HL-60 (cell line): Measurements from ENCODE around the gene GPR171.

ENCODE experiments used
- DNase-seq, 2 experiments: peaks; one replicate each; pipeline ENCODE4 v3.0.0-alpha.2; 2010 to 2020; ENCODE audit warnings: low read depth in 1 of 2, low spot score in 1 of 2
- H3K27ac ChIP-seq: fragments of 250-450 bp; sonication (Bioruptor Pico); replicated peaks from 2 replicates; pipeline ENCODE4 v1.5.1; 2020; ENCODE audit warnings: mild to moderate bottlenecking, moderate library complexity
- H3K27me3 ChIP-seq: fragments of 250-450 bp; sonication (Bioruptor Pico); 2 replicates; pipeline ENCODE4 v1.5.1; 2021; ENCODE audit warnings: mild to moderate bottlenecking, moderate library complexity; ENCODE audit not compliant: insufficient read depth, poor library complexity, severe bottlenecking
- H3K4me3 ChIP-seq: replicated peaks from 2 replicates; pipeline ENCODE4 v1.5.1; 2011; ENCODE audit warnings: mild to moderate bottlenecking, control low read depth, low read length; ENCODE audit not compliant: insufficient read depth
- TF ChIP-seq, protein P1 (sequence below): IDR thresholded peaks from 2 replicates; pipeline ENCODE4 v1.6.1; 2012; ENCODE audit warnings: low read depth; ENCODE audit not compliant: insufficient replicate concordance
- TF ChIP-seq, protein P2 (sequence below): IDR thresholded peaks from one replicate; pipeline ENCODE4 v1.5.1; 2011; ENCODE audit warnings: low read length, control low read depth, inconsistent platforms; ENCODE audit not compliant: insufficient read depth

GPR171 gene

DNA sequence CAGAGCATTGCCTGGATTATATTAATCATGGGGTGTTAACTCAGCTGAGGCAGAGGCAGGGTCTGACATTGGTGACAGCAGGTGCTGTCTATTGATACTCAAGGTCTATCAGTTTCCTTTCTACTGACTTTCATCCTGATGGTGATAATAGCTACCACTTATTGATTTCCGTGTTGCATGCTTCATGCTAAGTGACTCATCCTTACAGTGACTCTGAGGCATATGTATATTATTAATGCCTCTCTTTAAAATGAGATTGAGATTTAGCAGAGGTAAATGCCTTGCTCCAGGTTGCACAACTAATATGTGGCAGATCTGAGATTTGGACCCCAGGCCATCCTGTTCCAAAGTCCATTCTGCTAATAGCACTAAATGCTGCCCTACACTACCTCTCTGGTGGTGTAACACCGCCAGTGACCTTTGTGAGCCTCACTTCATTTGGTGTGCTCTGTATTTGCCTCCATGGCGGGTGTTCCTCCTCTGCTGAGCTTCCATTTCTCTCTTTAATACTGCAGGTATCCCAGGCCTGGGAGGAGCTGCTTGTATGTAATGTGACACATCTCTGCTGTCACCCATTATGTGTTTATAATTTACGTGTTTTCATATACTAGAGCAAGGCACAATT, 50.4 kb downstream of the GPR171 start:
- no peaks in the 10 kb centered on the region for H3K27me3 ChIP-seq
- H3K4me3 ChIP-seq: no peak overlapping the region
- TF ChIP-seq, protein P1, sequence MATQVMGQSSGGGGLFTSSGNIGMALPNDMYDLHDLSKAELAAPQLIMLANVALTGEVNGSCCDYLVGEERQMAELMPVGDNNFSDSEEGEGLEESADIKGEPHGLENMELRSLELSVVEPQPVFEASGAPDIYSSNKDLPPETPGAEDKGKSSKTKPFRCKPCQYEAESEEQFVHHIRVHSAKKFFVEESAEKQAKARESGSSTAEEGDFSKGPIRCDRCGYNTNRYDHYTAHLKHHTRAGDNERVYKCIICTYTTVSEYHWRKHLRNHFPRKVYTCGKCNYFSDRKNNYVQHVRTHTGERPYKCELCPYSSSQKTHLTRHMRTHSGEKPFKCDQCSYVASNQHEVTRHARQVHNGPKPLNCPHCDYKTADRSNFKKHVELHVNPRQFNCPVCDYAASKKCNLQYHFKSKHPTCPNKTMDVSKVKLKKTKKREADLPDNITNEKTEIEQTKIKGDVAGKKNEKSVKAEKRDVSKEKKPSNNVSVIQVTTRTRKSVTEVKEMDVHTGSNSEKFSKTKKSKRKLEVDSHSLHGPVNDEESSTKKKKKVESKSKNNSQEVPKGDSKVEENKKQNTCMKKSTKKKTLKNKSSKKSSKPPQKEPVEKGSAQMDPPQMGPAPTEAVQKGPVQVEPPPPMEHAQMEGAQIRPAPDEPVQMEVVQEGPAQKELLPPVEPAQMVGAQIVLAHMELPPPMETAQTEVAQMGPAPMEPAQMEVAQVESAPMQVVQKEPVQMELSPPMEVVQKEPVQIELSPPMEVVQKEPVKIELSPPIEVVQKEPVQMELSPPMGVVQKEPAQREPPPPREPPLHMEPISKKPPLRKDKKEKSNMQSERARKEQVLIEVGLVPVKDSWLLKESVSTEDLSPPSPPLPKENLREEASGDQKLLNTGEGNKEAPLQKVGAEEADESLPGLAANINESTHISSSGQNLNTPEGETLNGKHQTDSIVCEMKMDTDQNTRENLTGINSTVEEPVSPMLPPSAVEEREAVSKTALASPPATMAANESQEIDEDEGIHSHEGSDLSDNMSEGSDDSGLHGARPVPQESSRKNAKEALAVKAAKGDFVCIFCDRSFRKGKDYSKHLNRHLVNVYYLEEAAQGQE: no peak
- TF ChIP-seq, protein P2, sequence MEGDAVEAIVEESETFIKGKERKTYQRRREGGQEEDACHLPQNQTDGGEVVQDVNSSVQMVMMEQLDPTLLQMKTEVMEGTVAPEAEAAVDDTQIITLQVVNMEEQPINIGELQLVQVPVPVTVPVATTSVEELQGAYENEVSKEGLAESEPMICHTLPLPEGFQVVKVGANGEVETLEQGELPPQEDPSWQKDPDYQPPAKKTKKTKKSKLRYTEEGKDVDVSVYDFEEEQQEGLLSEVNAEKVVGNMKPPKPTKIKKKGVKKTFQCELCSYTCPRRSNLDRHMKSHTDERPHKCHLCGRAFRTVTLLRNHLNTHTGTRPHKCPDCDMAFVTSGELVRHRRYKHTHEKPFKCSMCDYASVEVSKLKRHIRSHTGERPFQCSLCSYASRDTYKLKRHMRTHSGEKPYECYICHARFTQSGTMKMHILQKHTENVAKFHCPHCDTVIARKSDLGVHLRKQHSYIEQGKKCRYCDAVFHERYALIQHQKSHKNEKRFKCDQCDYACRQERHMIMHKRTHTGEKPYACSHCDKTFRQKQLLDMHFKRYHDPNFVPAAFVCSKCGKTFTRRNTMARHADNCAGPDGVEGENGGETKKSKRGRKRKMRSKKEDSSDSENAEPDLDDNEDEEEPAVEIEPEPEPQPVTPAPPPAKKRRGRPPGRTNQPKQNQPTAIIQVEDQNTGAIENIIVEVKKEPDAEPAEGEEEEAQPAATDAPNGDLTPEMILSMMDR: no peak
- DNase-seq: no peak
- no peak overlapping the region for H3K27ac ChIP-seq
